AG04449 (cell line): ENCODE data around the gene IL34.

ENCODE experiments used
- CTCF ChIA-PET: fragments of 350-600 bp; formaldehyde crosslinking; extraction: SDS; loops from one replicate; lab custom pipeline; 2021; ENCODE audit warnings: antibody characterized with exemption; lab: Yijun Ruan, JAX
- POLR2A ChIA-PET: fragments of 400-600, 350-600 bp; formaldehyde crosslinking; extraction: SDS; loops from one replicate; lab custom pipeline; 2020; ENCODE audit warnings: antibody characterized with exemption, inconsistent platforms; lab: Yijun Ruan, JAX
- DNase-seq: peaks from one replicate; pipeline ENCODE4 v3.0.0-alpha.2; 2010; ENCODE audit warnings: low read depth, low spot score
- H3K4me3 ChIP-seq: 2 replicates; pipeline ENCODE4 v1.5.1; 2011; ENCODE audit warnings: low read depth, mild to moderate bottlenecking, control low read depth, low read length
- CTCF ChIP-seq: IDR thresholded peaks from one replicate; pipeline ENCODE4 v1.5.1; 2011; ENCODE audit warnings: mild to moderate bottlenecking, moderate library complexity, low read length, control low read depth, inconsistent platforms; ENCODE audit not compliant: insufficient read depth; ENCODE audit errors: missing control alignments

IL34 gene

GRCh38 chr16:70708366-70709246 is 62.2 kb downstream of the IL34 start:
- no peak for DNase-seq
- ChIA-PET CTCF (interaction anchor here (1.3 kb wide), 1 partner anchor 33 kb away, joined by 4 read pairs; no protein-coding TSS in a partner anchor), POLR2A (no interaction called here)
- TF ChIP-seq CTCF = no peak
- no peak overlapping the region for H3K4me3 ChIP-seq

GRCh38 chr16:70709457-70709856 is 63.1 kb downstream of the IL34 start:
- no peak overlapping the region for H3K4me3 ChIP-seq
- DNase-seq = no peak
- ChIA-PET CTCF (no interaction called here), POLR2A (no interaction called here)
- TF ChIP-seq CTCF = no peak

GRCh38 chr16:70709942-70710341 is 63.6 kb downstream of the IL34 start:
- DNase-seq = no peak
- H3K4me3 ChIP-seq = no peak overlapping the region
- ChIA-PET POLR2A (no interaction called here), CTCF (no interaction called here)
- TF ChIP-seq CTCF = no peak
